ENCODE results near the gene ATXN7L2. TPM values are rescaled to one million over a fixed set of nuclear protein-coding genes. Genes with fewer than 3 reads are reported as not detected.

Gene ATXN7L2
- total RNA-seq, 1 donor from 2014 or later = 3.2 TPM

- H3K27me3 Mint-ChIP-seq (ENCODE audit: unreplicated experiment) = peaks cover 8% of the 10 kb centered on the region
- H3K4me3 Mint-ChIP-seq (ENCODE audit: unreplicated experiment) = no peak overlapping the region
- no peak for TF ChIP-seq CTCF (IDR thresholded peaks at IDR 0.05; ENCODE audit: unreplicated experiment)
- H3K9me3 Mint-ChIP-seq (ENCODE audit: unreplicated experiment) = no peaks in the 10 kb centered on the region
- no peak overlapping the region for H3K27ac Mint-ChIP-seq (ENCODE audit: unreplicated experiment)
- H3K4me1 Mint-ChIP-seq (ENCODE audit: unreplicated experiment) = peaks cover 9% of the 10 kb centered on the region
- no peaks in the 10 kb centered on the region for H3K36me3 Mint-ChIP-seq (ENCODE audit: low read depth, unreplicated experiment)
- DNase-seq (ENCODE audit: low spot score) = no peak
Observed at GRCh38 chr1:109535971-109536491, 52.3 kb downstream of the ATXN7L2 start.

GRCh38 chr1:109537450-109538178, 53.9 kb downstream of the ATXN7L2 start:
- Mint-ChIP-seq H3K27ac (ENCODE audit: unreplicated experiment) (no peak overlapping the region), H3K4me1 (ENCODE audit: unreplicated experiment) (peaks cover 2% of the 10 kb centered on the region), H3K9me3 (ENCODE audit: unreplicated experiment) (no peaks in the 10 kb centered on the region), H3K36me3 (ENCODE audit: low read depth, unreplicated experiment) (no peaks in the 10 kb centered on the region), H3K4me3 (ENCODE audit: unreplicated experiment) (no peak overlapping the region), H3K27me3 (ENCODE audit: unreplicated experiment) (peaks cover 9% of the 10 kb centered on the region)
- no peak for TF ChIP-seq CTCF (IDR thresholded peaks at IDR 0.05; ENCODE audit: unreplicated experiment)
- DNase-seq (ENCODE audit: low spot score) = no peak

GRCh38 chr1:109538827-109539555, 55.3 kb downstream of the ATXN7L2 start:
- no peak overlapping the region for H3K4me3 Mint-ChIP-seq (ENCODE audit: unreplicated experiment)
- H3K4me1 Mint-ChIP-seq (ENCODE audit: unreplicated experiment) = peaks cover 4% of the 10 kb centered on the region
- H3K9me3 Mint-ChIP-seq (ENCODE audit: unreplicated experiment) = no peaks in the 10 kb centered on the region
- DNase-seq (ENCODE audit: low spot score) = no peak
- no peaks in the 10 kb centered on the region for H3K36me3 Mint-ChIP-seq (ENCODE audit: low read depth, unreplicated experiment)
- H3K27me3 Mint-ChIP-seq (ENCODE audit: unreplicated experiment) = peaks cover 7% of the 10 kb centered on the region
- no peak for TF ChIP-seq CTCF (IDR thresholded peaks at IDR 0.05; ENCODE audit: unreplicated experiment)
- no peak overlapping the region for H3K27ac Mint-ChIP-seq (ENCODE audit: unreplicated experiment)

- Mint-ChIP-seq H3K4me3 (ENCODE audit: unreplicated experiment) (no peak within 1 kb of the TSS), H3K36me3 (ENCODE audit: low read depth, unreplicated experiment) (no peaks in the 10 kb centered on the region), H3K27ac (ENCODE audit: unreplicated experiment) (no peak within 1 kb of the TSS), H3K9me3 (ENCODE audit: unreplicated experiment) (no peaks in the 10 kb centered on the region), H3K4me1 (ENCODE audit: unreplicated experiment) (peaks cover 9% of the 10 kb centered on the region), H3K27me3 (ENCODE audit: unreplicated experiment) (peaks cover 7% of the 10 kb centered on the region)
- TF ChIP-seq CTCF (IDR thresholded peaks at IDR 0.05; ENCODE audit: unreplicated experiment) = no peak
- DNase-seq (ENCODE audit: low spot score) = no peak
Observed at GRCh38 chr1:109539676-109540075, 56.0 kb downstream of the ATXN7L2 start, which contains the start of gene GPR61. Gene GPR61 (plus strand): TSS chr1:109539872. CDS start chr1:109543023, 3,151 bp downstream.

- H3K9me3 Mint-ChIP-seq (ENCODE audit: unreplicated experiment) = no peaks in the 10 kb centered on the region
- H3K4me3 Mint-ChIP-seq (ENCODE audit: unreplicated experiment) = no peak overlapping the region
- no peak for DNase-seq (ENCODE audit: low spot score)
- no peaks in the 10 kb centered on the region for H3K36me3 Mint-ChIP-seq (ENCODE audit: low read depth, unreplicated experiment)
- H3K27ac Mint-ChIP-seq (ENCODE audit: unreplicated experiment) = no peak overlapping the region
- no peak for TF ChIP-seq CTCF (IDR thresholded peaks at IDR 0.05; ENCODE audit: unreplicated experiment)
- H3K27me3 Mint-ChIP-seq (ENCODE audit: unreplicated experiment) = peaks cover 5% of the 10 kb centered on the region
- peaks cover 9% of the 10 kb centered on the region for H3K4me1 Mint-ChIP-seq (ENCODE audit: unreplicated experiment)
Observed at GRCh38 chr1:109541102-109541501, 57.4 kb downstream of the ATXN7L2 start.
